CD4-positive, alpha-beta T cell treated with Interleukin-2 at 100 ng/mL for 4 hours (primary cell): ENCODE measurements around the gene EIPR1.

Source experiments
- DNase-seq: peaks from one replicate; pipeline ENCODE4 v3.0.0-alpha.2; 2020; ENCODE audit warnings: low spot score

EIPR1 gene

DNA sequence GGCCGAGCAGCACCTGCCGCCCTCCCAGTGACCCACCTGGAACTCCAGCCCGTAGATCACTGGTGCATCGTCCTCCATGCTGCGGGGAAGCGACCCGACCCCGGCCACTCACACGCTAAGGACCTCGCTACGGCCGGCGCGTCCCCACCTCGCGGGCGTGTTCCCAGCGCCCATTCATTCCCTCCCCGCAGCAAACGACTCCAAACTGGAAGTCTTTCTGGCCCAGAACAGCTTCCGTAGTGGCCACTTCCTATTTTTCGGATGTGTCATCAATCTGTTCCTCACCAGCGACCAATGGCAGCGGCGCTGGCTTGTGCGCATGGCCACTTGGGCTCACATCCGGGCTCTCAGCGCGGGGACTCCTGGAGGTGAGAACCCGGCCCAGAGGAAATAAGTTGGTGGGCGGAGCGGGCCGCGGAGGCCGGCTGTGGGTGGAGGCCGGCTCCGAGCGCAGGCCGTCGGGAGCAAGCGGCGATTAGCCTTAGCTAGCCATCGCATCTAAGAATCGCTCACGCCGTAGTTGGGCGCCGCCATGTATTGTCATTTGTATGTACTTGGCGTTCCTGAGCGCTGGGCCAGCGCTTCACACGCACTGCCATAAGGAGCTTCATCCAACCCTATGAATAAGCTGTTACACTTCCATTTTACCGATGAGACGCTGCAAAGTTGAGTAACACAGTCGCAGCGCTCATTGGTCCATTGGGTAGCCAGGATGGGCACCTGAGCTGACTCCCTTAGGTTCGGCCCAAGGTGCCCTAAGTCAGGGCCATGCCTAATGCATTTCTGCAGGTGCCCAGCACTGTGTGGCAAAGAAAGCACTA is at the start of gene EIPR1:
Gene EIPR1 (minus strand): TSS at position 207 of the 821 bp plus-strand sequence. CDS start 129 bp downstream, at position 78.
- DNase-seq = peak; percentile 98

DNA sequence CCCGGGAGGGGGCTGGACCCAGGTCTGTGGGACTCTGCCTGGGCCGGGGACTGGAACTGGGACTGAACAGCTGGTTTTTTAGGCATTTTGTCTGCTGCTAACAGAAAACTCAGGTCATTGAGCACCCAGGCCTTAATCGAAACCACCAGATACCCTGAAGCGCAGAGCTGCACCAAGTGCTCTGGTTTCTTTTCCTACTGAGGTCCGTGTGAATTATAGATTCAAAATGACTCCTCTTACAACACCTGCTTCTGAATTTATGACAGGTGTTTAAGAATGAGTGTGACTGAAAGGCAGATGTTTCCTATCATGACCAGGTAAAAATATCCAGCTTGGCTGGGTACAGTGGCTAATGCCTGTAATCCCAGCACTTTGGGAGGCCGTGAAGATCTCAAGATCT is 49.7 kb upstream of the EIPR1 start:
- no peak for DNase-seq

- DNase-seq = no peak
These were observed 49.0 kb upstream of the EIPR1 start for GRCh38 chr2:3426615-3427014.

- DNase-seq = no peak
These were observed 46.7 kb upstream of the EIPR1 start for GRCh38 chr2:3424171-3424795.

DNA sequence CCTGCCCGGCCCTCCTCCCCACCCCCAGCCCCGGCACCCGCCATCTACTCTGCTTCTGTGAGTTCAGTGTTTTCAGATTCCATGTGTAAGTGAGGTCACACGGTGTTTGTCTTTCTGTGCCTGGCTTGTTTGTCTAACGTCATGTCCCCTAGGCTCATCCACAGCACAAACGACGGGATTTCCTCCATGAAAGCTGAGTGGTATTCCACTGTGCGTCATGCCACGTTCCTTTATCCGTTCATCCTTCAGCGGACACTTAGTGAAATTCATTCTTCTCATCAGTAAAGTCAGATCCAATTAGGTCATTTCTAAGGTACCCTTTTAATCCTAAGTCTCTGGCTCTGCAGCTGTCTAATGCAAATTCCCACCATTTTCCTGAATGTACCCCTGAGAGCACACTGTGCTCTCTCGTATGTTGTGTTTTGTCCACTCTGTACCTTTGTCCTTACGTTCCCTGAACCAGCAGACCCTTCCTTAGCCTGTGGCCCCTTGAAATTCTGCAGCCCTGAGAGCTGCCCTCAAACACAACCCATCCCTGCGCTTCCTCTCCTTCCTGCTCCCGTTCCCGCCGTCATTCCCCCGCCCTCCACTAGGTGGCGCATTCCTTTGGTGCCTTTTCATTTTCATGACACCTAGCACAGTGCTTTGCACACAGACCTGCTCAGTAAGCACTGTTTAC is 46.0 kb upstream of the EIPR1 start:
- DNase-seq = peak; percentile 76

GRCh38 chr2:3422161-3422779 is 44.7 kb upstream of the EIPR1 start:
- no peak for DNase-seq

GRCh38 chr2:3421580-3421979 is 44.0 kb upstream of the EIPR1 start:
- DNase-seq = no peak

GRCh38 chr2:3420769-3421397 is 43.3 kb upstream of the EIPR1 start:
- DNase-seq = no peak

DNA sequence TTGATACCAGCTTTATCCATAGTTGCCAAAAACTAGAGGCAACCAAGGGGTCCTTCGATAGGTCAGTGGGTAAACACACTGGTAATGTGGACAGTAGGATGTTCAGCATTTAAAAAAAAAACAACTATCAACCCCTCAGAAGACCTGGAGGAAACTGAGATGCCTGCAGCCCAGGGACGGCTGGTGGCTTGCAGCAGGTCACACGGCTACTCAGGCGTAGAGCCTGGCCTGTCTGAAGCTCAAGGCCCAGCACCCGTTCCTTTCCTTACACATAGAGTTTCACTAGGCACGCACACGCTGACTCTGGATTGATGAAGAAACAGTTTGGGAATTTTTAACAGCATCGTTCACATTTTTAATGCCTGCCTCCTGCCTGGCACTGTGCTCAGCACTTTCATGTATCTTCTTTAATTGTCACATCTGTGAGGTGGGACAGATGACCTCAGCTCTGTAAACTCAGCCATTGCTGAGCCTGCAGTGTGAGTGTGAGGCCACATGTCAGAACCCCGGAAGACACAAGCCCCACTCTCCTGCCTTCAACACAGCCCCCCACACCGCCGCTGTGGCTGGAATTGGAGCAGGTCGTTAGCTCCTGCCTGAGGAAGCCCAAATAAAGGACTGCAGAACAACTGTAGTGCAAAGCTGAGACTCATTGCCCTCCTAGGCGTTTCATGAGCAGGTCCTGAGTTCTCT is 42.6 kb upstream of the EIPR1 start:
- no peak for DNase-seq

GRCh38 chr2:3418766-3419404 is 41.3 kb upstream of the EIPR1 start:
- no peak for DNase-seq

DNA sequence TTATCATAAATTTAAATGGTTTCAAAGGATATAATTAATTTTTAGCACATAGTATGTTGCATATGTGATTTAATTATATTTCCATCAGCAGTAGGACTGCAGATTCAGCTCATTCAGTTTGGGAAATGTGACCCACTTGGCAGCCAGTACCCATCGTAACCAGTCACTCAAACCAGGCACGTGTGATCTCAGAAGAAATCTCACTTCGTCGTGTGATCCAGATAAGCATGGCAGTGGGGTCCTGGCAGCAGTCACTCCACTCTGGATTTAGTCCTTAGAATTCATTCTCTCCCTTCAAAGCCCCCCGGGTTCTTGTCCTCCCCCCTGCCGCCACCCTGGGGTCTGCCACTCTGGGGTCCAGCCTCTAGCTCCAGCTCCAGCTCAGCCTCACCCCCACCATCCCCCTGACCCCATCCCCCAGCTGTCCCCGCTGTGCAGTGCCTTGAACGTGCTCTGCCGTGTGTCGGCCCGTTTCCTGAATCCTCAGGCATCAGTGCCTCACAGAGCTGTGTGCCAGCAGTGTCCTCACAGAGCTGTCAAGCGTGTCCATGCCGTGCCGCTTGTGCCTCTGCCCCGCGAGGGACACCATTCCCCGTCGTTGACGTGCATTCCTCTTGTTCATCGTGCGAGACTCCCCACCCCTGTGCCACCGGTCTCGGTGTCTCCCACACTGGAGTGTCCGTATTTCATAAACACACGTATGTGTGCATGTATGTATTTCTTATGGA is 36.7 kb upstream of the EIPR1 start:
- DNase-seq = no peak

DNA sequence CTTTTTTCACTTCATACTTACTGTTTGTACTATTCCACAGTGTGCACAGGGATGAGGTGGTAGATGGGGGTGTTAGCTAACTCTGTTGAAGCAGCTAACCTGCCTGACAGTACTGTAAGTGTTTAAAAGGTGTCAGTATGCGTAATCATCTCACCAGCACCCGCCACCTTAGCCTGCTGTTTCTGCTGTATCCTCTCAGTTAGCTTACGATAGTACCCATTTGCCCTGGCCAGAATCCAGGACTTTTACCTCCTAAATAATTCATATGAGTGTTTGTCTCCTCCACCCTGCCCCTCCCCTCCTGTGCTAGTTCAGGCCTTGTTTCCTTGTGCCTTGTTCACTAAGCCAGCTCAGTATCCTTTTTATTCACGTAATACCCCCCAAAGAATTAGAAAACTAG is 36.1 kb upstream of the EIPR1 start:
- no peak for DNase-seq

DNA sequence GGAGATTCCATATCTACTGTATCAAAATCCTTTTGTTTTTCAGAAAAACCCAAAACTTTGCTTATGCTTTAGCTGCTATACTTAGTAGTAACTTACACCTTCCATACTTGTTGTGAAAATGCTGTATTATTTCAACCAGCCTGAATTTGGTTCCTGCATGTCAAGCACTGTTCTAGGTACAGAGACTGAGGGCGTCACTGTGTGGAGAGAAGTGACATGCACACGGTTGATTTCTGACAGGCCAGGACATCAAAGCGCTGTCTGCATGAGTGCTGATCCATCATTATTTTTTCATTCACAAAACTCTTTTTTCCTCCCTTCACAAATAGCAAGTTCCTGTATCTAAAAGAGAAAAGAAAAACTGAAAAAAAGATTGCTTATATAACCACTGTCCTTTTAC is 33.5 kb upstream of the EIPR1 start:
- no peak for DNase-seq

DNA sequence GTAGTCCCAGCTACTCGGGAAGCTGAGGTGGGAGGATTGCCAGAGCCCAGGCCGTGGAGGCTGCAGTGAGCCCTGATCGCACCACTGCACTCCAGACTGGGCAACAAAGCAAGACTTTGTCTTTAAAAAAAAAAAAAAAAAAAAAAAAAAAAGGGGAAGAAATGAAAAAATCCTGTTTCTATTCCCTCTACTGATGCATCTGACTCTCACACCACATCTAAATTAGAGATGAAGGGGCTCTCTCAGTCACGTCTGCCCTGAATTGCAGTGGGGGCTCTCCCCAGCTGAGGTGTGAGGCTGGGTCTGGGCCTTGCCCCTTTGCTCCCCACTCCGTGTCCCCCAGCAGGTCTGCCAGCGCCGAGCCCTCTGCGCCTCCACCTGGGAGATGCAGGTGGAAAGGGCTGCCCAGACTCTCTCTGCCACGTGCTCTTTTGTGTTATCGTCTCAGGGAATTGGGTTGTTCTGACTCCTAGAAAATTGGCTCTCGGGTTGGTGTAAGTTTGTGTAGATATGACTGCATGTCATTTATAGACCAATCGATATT is 32.1 kb upstream of the EIPR1 start:
- no peak for DNase-seq

DNA sequence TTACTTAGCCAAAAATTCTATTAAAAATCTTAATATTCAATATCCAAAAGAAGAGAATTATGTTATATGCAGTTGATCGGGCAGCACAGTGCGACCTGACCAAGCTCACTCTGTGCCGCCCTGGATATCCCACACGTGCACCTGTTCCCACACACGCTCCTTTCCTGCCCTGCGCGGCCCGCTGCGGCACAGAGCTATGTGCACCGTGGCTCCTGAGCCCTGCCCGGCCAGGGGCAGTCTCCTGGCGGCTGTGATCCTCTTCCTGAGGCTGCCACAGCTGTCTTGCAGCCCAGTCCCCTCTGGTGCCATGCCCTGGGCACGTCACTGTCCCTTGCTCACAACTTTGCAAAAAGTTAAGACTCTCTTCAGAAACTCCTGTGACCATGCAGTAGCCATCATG is 31.2 kb upstream of the EIPR1 start:
- DNase-seq = no peak

GRCh38 chr2:3406501-3406900 is 28.9 kb upstream of the EIPR1 start:
- DNase-seq = no peak

- DNase-seq = no peak
These were observed 28.3 kb upstream of the EIPR1 start for GRCh38 chr2:3405876-3406275.

- DNase-seq = no peak
These were observed 27.7 kb upstream of the EIPR1 start for GRCh38 chr2:3405307-3405706.

- no peak for DNase-seq
These were observed 26.8 kb upstream of the EIPR1 start for GRCh38 chr2:3404349-3404894.
